ENCODE measurements around the gene USP10. TPM values are rescaled to one million over a fixed set of nuclear protein-coding genes. Genes with fewer than 3 reads are reported as not detected.
"Not testable (repeated sequence)": the region's sequence is repeated elsewhere in the genome, so short reads cannot be mapped to it uniquely, and the experiment has no call there.

USP10 gene
- total RNA-seq, 4 donors from 2014 or later: 49.1 to 70.2 (median 60.0) TPM

DNA sequence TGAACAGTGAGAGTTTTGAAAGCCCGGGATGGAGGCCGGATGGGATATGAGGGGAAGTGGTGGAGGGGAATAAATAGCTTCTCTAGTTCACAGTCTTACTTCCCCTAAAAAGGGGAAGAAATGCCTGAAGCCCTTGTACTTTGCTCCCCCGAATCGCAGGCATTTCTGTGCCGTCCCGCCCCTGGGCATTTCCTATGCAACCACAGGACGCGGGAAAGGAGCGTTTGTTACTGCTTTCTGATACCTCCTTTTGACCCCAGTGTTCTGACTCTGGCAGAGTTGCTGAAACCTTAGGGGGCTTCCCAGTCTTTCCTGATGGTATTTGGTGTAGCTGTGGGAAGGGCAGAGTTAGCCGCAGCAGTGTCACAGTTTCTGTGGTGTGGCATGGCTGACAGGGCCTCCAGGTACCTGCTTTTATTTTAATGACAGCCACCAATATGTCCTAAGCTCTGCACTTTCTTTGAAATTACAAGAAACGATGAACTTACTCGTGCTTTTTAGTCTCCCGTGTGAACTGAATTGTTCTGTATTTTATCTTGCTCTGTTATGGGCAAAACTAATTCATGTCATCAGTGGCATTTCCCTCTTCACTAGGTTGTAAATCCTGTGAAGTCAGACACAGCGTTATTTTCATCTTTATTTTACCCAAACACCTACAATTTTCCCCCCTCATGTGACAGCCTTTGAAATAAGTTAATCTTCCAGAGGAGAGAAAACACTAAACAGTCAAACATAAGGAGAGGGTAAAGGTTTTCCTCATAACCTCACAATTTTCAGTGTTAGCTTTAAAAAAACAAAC, 27.1 kb downstream of the USP10 start:
- Histone ChIP-seq H3K4me3 (no peak overlapping the region), H3K27ac (peak overlapping the region in 3 of 4 donors; percentile 15 to 67 (median 63)), H3K9me3 (no peaks in the 10 kb centered on the region), H3K4me1 (peaks cover 3 to 84% (median 22%) of the 10 kb centered on the region in 3 donors), H3K27me3 (no peaks in the 10 kb centered on the region), H3K36me3 (no peaks in the 10 kb centered on the region)
- no peak for TF ChIP-seq POLR2A (IDR thresholded peaks at IDR 0.05)
- TF ChIP-seq EP300 (IDR thresholded peaks at IDR 0.05): no peak
- no peak for TF ChIP-seq POLR2AphosphoS5 (IDR thresholded peaks at IDR 0.05)
- no peak for TF ChIP-seq CTCF (IDR thresholded peaks at IDR 0.05)
- WGBS, 2 donors (ENCODE audit: low coverage in 1 of 2): 51 to 74% methylated on average over 9 to 14 of the region's 14 CpGs
- ATAC-seq: peak; percentile 35

GRCh38 chr16:84728853-84729424, 29.1 kb downstream of the USP10 start:
- H3K36me3 ChIP-seq: peaks cover 0 to 5% of the 10 kb centered on the region in 2 donors
- H3K9me3 ChIP-seq: no peaks in the 10 kb centered on the region
- 82 to 91% methylated on average over 8 to 9 of the region's 10 CpGs for WGBS, 2 donors (ENCODE audit: low coverage in 1 of 2)
- H3K27ac ChIP-seq: no peak overlapping the region
- H3K4me1 ChIP-seq: peaks cover 3 to 76% (median 16%) of the 10 kb centered on the region in 3 donors
- H3K27me3 ChIP-seq: no peaks in the 10 kb centered on the region
- no peak for ATAC-seq
- TF ChIP-seq CTCF (IDR thresholded peaks at IDR 0.05) (no peak), EP300 (IDR thresholded peaks at IDR 0.05) (no peak), POLR2AphosphoS5 (IDR thresholded peaks at IDR 0.05) (no peak), POLR2A (IDR thresholded peaks at IDR 0.05) (no peak)
- no peak overlapping the region for H3K4me3 ChIP-seq

GRCh38 chr16:84729716-84730320, 30.0 kb downstream of the USP10 start:
- H3K4me1 ChIP-seq: peaks cover 3 to 67% (median 8%) of the 10 kb centered on the region in 3 donors
- H3K27me3 ChIP-seq: no peaks in the 10 kb centered on the region
- H3K9me3 ChIP-seq: no peaks in the 10 kb centered on the region
- peak overlapping the region in 1 of 2 donors; percentile 7 for H3K4me3 ChIP-seq
- H3K27ac ChIP-seq: peak overlapping the region; percentile 29 to 75 (median 60)
- TF ChIP-seq CTCF (IDR thresholded peaks at IDR 0.05) (no peak), POLR2A (IDR thresholded peaks at IDR 0.05) (no peak), POLR2AphosphoS5 (IDR thresholded peaks at IDR 0.05) (no peak), EP300 (IDR thresholded peaks at IDR 0.05) (no peak)
- H3K36me3 ChIP-seq: peaks cover 0 to 12% of the 10 kb centered on the region in 2 donors
- 19 to 22% methylated on average over 7 of the region's 7 CpGs for WGBS, 2 donors (ENCODE audit: low coverage in 1 of 2)
- no peak for ATAC-seq

- peak overlapping the region in 1 of 2 donors; percentile 7 for H3K4me3 ChIP-seq
- ATAC-seq: peak; percentile 78
- H3K9me3 ChIP-seq: no peaks in the 10 kb centered on the region
- WGBS, 2 donors (ENCODE audit: low coverage in 1 of 2): 19 to 30% methylated on average over 9 of the region's 9 CpGs
- H3K27ac ChIP-seq: peak overlapping the region; percentile 57 to 75 (median 61)
- peaks cover 0 to 20% of the 10 kb centered on the region in 2 donors for H3K36me3 ChIP-seq
- no peaks in the 10 kb centered on the region for H3K27me3 ChIP-seq
- H3K4me1 ChIP-seq: peaks cover 3 to 59% (median 8%) of the 10 kb centered on the region in 3 donors
- TF ChIP-seq CTCF (IDR thresholded peaks at IDR 0.05) (peak in 1 of 4 experiments; percentile 9), EP300 (IDR thresholded peaks at IDR 0.05) (no peak), POLR2AphosphoS5 (IDR thresholded peaks at IDR 0.05) (peak; percentile 77), POLR2A (IDR thresholded peaks at IDR 0.05) (no peak)
These were observed 30.8 kb downstream of the USP10 start for GRCh38 chr16:84730406-84731106.

DNA sequence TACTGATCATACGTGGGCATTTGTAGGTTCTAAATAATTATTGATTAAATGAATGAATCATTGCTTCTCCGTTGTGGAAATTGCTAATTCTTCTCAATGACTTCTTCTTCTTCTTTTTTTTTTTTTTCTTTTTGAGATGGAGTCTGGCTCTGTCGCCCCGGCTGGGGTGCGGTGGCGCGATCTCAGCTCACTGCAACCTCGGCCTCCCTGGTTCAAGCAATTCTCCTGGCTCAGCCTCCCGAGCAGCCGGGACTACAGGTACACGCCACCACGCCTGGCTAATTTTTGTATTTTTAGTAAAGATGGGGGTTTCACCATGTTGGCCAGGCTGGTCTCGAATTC, 32.5 kb downstream of the USP10 start:
- H3K9me3 ChIP-seq, ATAC-seq, H3K27me3 ChIP-seq, H3K4me3 ChIP-seq: not testable (repeated sequence)
- peaks cover 0 to 57% (median 3%) of the 10 kb centered on the region in 3 donors for H3K4me1 ChIP-seq
- 78 to 89% methylated on average over 2 to 11 of the region's 13 CpGs for WGBS, 2 donors (ENCODE audit: low coverage in 1 of 2)
- H3K36me3 ChIP-seq: peaks cover 0 to 21% of the 10 kb centered on the region in 2 donors
- peak overlapping the region in 1 of 4 donors; percentile 10 for H3K27ac ChIP-seq
